GM18868 (cell line): ENCODE data around the gene TEAD1.

ENCODE experiments used
- ATAC-seq: cut with Tn5 transposase; IDR thresholded peaks from one replicate; pipeline ENCODE4 v1.9.1; 2021; ENCODE audit warnings: mild to moderate bottlenecking, moderate library complexity; ENCODE audit not compliant: unreplicated experiment

Gene TEAD1

DNA sequence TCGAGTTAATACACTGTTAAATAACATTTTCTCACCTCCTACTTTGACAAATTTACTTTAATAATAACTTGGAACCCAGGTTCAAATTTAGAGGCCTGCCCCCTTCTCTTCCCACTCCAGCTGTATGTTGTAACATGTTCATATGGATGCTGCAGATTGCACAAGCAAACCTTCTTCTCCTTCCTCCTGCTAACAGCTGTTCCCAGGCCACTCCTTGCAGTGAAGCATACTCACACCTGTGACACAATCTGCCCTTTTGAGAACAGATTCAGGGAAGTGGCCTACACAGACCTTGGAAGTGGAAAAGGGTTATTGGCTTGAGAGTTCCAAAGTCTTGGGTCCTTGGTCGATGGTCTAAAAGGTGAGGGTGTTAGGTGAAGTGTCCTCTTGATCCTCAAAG is 131.9 kb downstream of the TEAD1 start:
- ATAC-seq = no peak

DNA sequence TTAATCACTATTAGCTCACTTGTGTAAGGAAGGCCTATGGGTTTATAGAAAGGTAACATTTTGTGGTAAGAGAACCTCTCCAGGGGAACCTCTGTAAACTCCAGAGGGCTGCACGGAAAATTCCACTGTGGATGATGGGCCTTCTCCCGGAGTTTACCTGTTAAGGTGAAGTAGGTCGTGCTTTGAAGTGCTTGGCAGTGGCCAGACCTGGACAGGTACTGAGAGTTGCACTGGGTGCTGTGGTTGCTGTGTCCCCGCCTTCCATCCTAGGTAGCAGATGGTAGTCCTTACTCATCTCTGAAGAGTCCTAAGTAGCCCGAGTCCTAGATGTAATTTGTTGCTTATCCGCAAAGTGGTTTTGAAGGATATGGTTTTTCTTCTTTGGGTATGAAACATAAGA is 133.4 kb downstream of the TEAD1 start:
- ATAC-seq = no peak

GRCh38 chr11:12808519-12808918 is 134.3 kb downstream of the TEAD1 start:
- ATAC-seq = no peak

GRCh38 chr11:12809364-12809763 is 135.1 kb downstream of the TEAD1 start:
- no peak for ATAC-seq

- ATAC-seq = no peak
Observed at GRCh38 chr11:12809864-12810567, 135.8 kb downstream of the TEAD1 start.

GRCh38 chr11:12810568-12810894 is 136.3 kb downstream of the TEAD1 start:
- ATAC-seq = no peak

- ATAC-seq = no peak
Observed at GRCh38 chr11:12811861-12812260, 137.6 kb downstream of the TEAD1 start.

DNA sequence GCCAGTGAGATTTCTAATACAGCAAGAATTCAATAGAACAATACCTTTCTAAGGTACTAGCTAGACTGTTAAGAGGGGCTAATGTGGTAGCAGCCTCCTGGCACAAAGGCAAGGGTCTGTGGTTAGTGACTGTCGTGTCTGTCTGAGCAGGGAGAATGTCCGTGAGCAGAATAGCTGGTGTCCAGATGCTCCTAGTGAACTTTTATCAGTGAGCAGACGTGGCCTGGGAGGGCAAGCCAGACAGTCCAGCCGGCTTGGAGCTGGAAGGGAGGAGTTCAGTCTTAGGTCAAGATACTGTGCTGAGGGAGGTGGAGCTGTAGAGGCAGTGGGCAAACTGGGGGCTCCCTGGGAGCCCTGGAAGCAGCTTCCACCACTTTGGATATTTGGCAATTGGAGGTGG is 138.6 kb downstream of the TEAD1 start:
- no peak for ATAC-seq

DNA sequence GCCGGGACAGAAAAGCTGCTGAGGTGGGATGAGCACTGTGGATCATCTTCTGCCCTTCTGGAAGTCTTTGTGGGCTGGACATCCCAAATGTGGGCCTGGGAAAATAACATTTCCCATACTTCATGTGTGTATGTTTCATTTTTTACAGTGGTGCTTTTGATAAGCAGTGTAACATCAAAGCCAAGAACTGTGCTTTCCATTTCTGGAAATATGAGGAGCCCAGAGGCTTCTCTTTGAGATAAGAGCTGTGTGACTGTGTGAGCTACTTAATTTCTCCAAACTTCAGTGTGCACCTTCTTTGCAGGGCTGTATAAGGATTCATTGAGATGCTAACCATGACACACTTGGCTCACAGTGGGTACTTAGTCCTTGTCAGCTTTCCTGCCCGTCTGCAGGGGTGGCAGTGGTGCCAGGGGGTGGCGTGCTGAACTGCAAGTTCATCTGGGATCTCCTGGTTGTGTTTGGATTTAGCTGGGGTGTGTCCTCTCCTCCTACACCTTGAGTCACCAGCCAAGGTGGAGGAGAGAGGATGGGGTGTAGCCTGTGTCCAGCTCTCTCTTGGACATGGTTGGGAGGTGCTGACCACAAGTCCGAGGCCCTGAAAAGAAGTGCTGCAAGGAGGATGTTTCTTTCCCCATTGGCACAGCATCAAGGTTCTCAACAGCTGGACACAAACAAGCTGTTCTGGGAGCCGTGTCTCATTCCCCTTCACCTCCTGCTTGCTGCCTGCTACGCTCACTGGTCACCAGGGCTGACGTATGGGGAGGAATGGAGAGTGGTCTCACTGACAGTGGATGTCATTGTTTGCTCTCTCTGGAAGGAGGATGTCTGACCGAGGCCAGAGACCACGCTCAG is 139.4 kb downstream of the TEAD1 start:
- ATAC-seq = no peak

DNA sequence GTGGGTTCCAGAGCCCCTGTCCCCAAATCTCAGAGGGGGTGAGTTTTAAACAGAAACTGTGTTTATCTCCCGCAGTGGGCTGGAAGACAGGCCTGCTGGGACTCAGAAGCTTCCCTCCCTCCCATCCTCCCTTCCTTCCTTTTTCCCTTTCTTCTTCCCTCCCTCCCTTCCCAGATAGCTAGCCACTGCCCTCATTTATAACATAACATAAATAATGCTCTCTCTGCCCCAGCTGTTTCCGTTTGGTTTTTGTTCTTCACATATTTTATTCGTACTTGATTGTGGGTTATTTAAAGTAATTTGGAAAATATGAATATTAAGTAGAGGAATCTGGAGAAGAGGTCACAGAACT is 140.9 kb downstream of the TEAD1 start:
- no peak for ATAC-seq

DNA sequence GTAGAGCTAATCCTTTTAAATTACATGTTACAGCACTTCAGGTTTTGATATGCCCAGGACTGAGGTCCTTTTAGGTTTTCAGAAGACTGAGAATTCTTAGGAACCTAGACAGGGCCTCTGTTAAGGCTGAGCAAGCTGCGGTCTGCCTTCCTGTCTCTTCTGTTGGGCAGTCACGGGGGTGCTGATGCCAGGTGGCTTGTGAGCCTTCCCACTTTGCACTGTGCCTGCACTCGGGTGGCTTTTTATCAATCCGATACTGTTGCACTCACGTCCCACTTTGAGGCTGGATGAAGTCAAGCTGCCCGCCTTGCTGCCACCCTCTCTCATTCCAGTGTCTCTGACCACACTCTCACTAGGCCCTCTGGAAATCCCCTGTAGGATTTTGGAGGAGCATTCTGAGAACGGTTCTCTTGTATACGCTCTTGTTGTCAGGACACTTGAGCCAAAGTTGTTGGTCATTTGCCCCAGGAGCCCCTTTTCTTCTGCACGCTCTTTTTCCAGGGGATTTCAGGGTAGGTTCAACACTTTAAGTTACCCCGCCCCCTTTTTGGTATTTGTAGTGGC is 141.8 kb downstream of the TEAD1 start:
- no peak for ATAC-seq

DNA sequence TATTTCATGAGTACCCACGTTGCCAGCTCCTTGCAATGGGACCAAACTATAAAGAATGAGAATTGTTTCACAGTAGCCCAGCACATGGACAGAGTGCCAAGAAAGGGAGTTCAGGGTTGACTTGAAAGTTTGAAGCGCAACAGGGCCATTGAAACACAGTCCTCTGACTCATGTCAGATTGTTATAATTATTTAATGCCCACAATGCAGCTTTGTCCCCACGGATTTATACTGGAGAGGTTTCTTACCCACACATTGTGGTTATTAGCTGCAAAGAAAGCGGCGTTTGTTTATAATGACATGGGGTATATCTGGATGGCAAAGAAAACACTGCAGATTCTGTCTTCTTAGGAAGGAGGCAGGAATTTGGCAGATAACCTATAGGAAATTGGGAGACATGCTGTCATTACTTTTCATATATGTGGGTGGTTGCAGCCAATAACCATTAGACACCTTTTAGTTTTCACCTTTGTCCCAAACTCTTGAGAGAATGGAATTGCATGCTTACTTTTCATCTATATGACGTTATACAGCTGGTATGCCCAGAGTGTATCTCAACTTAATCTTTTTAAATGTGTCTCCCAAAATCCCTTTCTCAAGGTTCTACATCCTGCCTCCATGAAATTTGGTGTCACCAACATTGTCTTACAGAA is 143.6 kb downstream of the TEAD1 start:
- no peak for ATAC-seq

GRCh38 chr11:12818333-12819015 is 144.3 kb downstream of the TEAD1 start:
- ATAC-seq = no peak

- no peak for ATAC-seq
Observed at GRCh38 chr11:12822392-12823022, 148.3 kb downstream of the TEAD1 start.

- ATAC-seq = no peak
Observed at GRCh38 chr11:12824281-12825041, 150.2 kb downstream of the TEAD1 start.

DNA sequence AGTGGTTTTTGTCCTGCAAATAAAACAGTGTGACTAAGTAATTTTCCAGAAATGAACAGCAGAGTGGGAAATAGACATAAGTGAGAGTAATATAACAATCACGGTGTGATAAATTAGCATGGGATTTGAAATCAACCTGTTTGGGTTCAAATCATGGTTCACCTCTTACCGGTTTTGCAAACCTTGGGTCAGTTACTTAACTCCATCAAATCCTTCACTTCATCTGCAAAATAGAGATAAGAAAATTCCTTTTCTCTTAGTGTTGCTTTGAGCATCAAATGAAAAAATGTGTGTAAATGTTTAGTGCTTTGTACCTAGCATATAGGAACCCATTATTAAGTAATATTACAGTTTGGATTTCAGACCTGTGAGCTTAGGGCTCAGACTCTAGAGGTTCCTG is 152.2 kb downstream of the TEAD1 start:
- ATAC-seq = no peak

- ATAC-seq = no peak
Observed at GRCh38 chr11:12827369-12827768, 153.1 kb downstream of the TEAD1 start.

DNA sequence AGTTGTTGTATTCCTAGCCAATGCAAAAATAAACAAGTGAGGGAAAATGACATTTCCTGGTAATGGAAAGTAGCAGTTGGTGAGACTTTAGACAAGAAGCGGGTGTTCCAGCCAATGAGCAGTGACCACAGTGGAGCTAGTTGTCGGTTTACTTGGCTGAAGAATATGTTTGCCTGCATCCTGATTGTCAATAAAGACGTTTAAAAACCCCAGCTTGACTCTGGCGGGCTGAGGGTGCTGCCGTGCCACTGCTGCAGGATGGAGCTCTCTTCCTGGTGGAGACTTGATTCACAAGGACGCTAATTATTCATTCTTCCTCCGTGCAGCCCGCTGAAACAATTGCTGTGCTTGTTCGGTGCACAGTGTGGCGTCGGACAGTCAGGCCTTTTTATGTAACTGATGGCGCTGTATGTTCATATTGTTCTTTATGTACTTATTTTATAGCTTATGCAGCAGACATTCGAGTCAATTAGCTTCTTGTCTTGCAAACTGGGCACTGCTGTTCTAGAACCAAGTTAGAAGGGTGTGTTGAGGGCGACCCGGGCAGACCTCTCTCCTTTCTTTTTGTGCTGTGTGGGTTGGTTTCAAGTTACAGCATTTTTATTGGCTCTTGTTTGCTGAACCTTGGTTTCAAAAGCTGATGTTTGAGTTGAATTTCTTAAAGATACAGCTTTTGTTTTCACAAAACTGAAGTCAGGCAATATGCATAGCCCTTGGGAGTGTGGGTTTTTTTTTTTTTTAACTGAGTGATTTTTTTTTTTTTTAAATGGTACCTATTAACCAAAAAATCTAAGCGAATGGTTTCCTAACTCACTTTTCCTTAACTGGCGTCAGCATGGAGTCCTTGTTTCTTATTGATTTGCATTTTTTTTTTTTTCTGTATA is 153.9 kb downstream of the TEAD1 start:
- ATAC-seq = no peak

DNA sequence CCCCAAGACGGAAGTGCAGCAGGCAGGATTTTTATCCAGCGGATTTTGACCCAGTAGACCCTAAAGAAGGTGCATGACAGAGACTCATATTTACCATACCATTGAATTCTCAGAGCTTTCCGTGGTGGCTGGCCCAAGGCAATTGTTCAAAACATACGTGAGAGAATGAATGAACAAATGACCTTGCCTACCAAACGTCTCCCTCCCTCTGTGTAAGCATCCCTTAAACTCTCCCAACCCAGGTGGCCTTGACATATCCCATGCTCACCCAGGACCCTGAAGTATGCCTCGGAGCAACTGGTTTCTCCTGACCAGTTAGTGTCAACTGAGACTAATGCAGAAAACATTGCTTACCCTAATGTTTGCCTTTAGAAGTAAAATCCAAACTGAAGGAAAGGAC is 154.9 kb downstream of the TEAD1 start:
- no peak for ATAC-seq
